NOMO-1 treated with dmso at 0.1 percent for 144 hours (cell line): ENCODE measurements around the gene UQCRFS1.
A peak's percentile ranks its signal among the peaks of the same experiment; 100 is the strongest.
"Not testable (repeated sequence)": the region's sequence is repeated elsewhere in the genome, so short reads cannot be mapped to it uniquely, and the experiment has no call there.

Experiments
- DNase-seq: peaks from one replicate; lab custom pipeline; 2025; ENCODE audit not compliant: unreplicated experiment; lab: John Stamatoyannopoulos, UW

Gene UQCRFS1

DNA sequence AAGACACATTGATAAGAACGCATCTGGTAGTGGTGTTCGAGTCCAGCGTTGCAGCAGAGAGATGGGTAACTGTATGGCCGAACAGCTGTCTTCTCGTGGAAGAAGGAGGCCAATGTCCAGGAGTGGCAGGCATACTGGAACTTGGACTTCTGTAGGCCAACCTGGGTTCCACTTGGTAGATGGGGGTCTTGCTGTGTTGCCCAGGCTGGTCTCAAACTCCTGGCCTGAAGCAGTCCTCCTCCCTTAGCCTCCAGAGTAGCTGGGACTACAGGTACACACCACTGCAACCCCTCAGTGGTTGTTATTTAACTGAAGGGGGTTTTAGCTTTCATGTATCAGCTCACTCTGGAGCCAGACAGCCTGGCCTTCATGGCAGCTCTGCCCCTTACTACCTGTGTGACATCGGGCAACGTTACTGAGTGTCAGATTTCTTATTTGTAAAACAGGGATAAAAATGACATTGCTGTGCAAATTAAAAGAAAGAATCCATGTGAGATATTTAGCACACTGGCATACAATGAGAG is 2.4 kb upstream of the UQCRFS1 start:
- DNase-seq, result no peak

DNA sequence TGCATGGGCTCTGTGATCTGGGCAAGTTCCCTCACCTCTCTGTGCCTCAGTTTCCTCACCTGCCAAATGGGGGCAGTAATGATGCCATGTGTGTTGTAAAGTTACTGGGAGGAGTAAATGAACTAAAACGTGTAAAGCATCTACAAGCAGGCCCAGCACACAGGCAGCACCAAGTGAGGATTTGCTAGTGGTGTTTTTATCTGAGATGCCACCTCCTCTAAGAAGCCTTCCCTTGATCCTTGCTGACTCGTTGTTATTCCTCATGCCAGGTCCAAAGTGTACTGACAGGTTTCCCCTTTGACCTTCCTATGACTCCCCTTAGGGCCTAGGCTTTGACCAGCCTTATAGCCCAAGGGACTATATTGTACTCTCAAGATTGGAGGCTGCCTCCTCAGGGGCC is 1.5 kb upstream of the UQCRFS1 start:
- no peak for DNase-seq

DNA sequence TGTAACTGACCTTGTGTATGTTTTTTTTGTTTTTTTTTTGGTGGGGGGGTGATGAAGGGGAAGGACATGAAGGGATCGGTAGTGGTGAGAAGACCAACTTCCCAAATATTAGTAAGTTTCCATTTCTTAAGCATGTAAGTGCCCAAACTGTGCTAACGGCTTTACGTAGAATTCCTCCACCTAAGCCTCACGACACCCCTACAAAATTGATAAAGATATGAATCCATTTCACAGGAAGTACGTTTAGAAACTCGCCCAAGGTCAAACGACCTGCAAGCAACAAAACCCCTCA is 649 bp downstream of the UQCRFS1 start:
- DNase-seq, result no peak

DNA sequence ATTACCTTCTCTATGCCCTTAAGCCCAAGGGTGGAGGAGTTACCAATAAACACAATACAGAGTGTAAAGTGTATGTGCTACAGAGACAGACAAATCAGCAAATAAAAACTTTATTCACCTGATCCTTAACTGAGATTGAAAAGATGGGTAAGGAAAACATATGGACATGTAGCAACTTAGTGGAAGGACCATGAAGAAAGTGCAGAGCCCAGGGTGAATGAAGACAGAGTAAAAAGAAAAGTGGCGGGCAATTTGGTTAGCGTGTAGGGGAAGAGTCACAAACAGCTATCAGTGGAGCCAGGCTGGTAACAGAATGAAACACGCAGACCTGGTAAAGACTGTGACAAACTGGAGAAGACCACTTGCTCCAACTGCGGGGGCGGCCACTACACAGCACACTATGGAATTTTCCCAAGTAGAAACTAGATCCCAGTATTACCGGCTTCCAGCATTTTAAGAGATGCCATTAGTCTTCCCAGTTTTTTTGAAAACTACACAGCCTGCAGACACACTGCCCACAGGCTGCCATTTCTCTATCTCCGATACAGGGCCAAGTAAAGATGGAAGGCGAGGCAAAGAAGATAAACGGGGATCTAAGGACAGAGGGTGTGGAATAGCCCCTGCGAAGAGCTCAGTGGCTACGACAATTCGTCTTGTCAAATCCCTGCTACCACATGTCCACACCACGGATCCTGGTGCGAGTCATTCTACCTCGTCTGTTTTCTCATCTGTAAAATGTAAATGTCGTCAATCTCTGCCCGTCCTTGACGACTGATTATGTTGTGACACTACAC is 1.2 kb downstream of the UQCRFS1 start:
- no peak for DNase-seq

DNA sequence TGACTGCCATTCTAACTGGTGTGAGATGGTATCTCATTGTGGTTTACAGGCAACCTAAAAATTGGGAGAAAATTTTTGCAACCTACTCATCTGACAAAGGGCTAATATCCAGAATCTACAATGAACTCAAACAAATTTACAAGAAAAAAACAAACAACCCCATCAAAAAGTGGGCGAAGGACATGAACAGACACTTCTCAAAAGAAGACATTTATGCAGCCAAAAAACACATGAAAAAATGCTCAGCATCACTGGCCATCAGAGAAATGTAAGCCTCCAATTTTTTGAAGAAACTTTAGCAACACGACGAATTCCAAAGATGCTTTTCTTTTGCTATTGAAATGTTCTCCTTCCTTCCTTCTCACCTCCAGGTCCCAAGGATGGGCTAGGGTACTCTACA is 1.9 kb downstream of the UQCRFS1 start:
- DNase-seq, result not testable (repeated sequence)

DNA sequence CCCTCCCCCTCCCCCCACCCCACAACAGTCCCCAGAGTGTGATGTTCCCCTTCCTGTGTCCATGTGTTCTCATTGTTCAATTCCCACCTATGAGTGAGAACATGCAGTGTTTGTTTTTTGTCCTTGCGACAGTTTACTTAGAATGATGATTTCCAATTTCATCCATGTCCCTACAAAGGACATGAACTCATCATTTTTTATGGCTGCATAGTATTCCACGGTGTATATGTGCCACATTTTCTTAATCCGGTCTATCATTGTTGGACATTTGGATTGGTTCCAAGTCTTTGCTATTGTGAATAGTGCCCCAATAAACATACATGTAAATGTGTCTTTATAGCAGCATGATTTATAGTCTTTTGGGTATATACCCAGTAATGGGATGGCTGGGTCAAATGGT is 2.4 kb downstream of the UQCRFS1 start:
- not testable (repeated sequence) for DNase-seq

DNA sequence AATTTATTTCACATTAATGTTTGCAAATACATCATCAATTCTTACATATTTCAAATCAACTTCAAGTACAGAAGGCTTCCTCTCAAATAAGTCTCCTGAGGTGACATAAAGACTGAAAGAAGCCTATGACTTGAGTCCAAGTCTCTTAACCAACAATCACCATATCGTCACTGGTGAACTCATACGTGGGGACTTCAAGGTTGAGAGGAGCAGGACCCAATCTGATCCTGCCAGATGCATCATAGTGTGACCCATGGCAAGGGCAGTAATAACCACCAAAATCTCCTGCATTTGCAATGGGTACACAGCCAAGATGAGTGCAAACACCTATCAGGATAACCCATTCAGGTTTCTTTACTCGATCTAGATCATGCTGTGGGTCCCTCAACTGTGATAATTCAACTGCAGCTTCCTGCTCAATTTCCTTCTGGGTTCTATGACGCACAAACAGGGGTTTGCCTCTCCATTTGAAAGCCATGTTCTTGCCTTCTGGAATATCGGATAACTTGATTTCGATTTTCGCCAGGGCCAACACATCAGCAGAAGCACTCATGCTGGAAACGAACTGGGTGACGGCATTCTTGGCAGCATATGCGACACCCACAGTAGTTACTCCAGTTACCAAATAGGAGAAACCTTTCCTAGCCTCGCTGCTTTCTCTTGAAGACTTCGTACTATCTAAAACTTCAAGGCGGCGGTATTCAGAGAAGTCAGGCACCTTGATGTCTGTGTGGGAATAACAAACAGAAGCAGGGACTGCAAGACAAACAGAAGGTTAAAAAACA is 5.4 kb downstream of the UQCRFS1 start:
- DNase-seq, result not testable (repeated sequence)

DNA sequence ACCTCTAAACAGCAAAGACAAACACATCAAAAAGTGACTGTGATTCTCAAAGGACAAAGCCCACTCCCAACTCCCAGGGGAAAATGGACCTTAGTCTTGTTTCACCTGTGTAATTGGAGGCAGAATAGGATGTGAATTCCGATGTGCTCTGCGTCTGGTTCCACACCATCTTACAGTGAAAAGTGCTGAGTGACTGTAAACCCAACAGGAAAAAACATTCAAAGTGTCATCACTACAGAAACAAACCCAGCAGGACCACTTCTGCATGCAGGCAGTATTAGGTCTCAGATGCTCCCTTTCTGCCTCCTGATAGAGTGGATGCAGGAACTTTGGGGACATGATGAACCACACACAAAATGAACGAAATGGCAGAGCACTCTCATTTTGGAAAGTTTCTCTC is 6.5 kb downstream of the UQCRFS1 start:
- no peak for DNase-seq

DNA sequence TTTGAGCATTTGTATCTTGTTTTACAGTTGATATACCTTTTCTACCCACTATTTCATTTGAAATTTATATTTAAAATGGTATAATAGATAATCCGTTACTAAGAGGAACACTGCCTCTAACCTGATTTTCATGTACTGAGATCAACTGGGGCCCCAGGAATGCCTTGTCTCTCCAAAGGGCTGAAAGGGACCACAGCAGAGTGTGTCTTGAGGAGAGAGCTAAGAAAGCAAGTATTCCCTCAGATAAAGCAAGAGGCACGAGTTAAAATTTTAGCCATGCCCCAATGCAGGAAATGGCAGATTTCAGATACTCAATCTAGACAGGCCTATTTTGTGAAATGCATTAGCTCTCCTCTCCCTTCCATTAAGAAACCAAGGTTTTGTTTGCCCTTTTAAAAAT is 10.7 kb downstream of the UQCRFS1 start:
- no peak for DNase-seq

DNA sequence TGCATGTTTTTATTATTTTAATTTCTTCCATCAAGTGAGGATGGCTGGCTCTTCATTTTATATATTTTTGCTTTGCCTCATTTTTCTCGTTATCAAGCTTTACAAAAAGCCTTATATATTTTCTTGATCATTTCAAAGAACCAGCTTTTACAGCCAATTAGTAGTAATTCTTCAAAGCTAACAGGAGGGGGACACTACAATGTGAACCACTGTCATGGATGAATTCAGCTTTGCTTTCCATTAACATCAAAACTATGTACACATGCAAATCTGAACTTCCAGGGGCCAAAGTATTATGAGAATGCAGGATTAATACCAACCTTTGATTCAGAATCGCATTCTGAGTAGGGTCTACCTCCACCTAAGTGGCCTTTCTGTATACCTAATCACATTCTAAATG is 11.1 kb downstream of the UQCRFS1 start:
- DNase-seq, result no peak

DNA sequence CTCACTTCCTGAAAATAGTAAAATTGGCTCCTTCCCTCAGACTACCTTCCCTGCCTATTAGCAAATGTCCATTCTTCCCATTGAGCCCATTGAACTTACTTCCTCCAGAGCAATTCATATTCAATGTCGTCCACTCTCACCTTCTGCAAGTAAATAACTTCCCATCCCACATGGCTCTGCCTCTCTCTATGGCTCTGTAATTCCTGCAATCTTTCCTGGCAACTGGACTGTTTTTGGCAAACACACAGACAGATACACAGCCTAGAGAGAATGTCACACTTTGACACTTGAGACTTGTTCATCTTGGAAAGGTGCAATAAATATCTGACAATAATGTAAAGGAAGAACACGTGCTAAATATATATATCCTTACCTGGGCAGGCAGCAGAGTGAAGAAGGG is 18.3 kb downstream of the UQCRFS1 start:
- no peak for DNase-seq

DNA sequence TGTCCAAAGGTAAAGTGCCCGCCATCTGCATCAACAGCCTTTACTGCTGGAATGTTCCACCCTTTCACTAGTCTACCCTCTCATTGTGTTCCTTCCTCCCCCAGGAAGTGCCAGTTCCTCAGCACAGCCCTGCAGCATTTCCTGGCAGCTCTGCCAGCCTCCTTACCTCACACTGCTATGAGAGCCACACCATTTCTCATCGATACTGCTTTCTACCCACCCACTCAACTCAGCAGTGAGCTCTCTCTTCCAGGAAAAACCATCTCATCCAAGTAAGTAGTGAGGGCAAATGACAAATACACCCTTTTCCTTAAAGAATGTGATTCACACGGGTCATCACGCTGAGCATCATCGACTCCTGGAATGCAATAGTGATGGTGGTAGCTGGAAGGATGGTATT is 19.8 kb downstream of the UQCRFS1 start:
- no peak for DNase-seq

DNA sequence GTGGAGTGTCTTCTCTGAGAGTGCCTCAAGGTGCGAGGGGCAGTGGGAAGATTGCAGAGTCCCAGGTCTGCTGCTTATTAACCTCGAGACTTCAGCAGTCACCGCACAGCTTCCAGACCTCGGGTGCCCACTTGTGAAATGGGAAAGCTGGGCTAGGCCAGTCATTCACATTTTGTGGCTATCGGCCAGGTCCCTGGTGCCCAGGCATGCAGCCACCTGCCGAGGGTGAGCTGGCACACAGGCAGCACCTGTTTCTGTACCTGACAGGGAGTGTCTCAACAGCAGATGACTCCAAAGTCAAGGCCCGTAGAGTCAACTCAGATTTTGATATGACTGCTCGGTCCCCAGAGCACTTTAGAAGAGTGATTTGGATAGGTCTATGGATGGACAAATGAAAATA is 21.9 kb downstream of the UQCRFS1 start:
- no peak for DNase-seq

DNA sequence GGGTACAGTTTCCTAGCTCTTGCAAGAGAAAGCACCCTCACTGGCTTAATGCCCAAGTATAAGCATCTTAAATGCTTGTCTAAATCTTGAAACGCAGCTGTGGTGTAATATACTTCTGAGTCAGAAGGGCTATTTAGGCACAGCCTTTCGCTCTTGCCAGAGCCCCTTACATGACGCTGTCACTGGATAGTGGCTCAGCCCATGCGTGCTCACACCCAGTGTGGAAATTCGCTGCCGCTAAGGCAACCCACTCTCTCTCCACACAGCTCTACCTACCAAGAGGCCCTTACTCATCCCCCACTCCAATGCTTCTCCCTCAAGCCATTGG is 24.0 kb downstream of the UQCRFS1 start:
- no peak for DNase-seq

DNA sequence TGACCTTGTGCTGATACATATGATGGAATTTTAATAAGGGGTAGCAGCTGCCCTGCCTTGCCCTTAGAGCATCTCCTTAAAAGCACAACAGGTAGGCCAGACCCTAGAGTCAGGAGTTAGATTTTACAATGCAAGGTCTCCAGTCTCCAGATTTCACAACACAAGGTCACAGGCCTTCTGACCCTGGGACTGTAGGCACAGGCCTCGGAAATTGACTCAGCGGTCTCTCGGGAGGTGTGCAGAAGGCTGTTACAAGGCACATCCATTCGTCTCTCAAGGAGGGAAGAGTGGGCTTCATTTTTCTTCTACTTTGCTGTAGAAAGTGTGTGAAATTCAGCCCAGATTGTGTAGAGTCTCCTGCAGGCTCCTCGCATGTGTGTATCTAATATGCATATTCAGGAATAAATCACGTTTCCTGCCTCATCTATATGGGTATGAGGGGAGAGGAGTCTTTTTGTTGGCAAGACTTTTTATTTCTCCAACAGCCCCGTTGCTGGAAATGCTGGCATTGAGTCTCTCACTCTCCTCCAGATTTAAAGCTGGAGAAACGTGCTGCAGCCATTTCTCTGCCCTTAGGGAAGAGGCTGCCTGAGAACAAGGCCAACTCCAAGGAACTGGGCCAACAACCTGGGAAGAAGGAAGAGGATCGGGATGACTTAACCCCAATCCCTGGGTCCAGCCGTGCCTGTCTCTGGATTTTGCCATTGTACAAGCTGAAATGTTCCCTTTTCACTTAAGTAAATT is 24.5 kb downstream of the UQCRFS1 start:
- no peak for DNase-seq

DNA sequence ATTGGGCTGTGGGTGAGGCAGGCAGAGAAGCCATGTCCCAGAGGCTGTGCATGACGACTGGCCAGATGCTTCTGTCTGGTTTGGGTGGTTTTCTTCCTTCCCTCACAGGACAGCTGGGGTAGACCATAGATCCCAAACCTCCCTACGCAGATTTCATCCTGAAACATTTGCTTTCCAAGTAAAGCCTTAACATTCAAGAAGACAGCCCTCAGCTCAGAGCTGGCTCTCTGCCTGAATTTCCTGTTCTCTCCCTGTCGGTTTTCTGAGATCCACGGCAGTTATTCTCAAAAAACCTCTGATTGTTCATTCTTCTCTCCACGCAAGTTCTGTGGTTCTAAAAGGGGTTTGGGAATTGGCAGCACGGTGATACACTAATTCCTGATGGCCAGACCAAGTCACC is 25.3 kb downstream of the UQCRFS1 start:
- no peak for DNase-seq

DNA sequence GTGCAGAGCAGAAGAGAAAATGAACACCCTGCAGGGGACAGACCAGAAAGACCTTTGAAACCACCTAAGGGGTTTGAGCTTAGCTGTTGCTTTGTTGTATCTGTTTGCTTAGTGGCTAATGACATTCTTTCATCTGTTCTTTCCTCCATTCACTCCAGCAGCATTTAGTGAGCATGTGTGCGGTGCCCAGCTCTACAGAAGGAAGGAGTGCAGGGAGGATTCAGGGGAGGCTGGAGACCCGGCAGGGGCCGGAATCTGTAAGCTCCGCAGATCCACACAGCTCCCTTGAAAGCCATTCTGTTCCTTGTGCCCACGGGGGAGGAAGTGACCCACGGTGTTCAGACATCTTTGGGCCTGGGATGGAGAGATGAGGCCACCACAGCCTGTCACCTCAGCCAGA is 27.5 kb downstream of the UQCRFS1 start:
- no peak for DNase-seq

DNA sequence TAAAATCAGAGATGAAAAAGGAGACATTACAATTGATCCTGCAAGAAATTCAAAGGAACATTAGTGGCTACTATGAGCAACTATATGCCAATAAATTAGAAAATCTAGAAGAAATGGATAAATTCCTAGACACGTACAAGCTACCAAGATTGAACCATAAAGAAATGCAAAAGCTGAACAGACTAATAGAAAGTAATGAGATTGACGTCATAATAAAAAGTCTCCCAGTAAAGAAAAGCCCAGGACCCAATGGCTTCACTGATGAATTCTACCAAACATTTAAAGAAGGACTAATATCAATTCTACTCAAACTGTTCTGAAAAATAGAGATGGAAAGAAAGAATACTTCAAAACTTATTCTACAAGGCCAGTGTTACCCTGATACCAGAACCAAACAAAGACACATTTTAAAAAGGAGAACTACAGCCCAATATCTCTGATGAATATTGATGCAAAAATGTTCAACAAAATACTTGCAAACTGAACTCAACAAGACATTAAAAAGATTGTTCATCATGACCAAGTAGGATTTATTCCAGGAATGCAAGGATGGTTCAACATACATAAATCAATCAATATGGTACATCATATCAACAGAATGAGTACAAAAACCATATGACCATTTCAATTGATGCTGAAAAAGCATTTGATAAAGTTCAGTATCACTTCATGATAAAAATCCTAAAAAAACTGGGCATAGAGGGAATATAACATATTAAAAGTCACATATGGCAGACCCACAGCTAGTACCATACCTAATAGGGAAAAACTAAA is 35.8 kb downstream of the UQCRFS1 start:
- DNase-seq, result no peak

DNA sequence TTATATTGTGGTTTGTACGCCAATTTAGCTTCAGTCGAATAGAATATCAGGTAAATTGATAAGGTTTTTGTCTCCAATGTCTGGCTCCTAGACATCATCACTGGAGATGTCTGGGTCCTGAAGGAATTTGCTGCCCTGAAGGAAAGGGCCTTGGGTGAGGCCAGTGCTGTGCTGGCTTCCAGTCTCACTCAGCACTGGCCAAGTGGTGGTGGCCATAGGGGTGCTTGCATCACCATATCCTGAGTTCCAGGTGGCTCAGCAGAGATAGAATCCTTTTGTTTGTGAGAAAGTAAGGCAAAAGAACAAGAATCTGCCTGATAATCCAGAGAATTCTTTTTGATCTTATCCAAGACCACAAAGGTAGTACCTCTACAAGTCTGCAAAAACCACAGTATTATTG is 39.1 kb downstream of the UQCRFS1 start:
- DNase-seq, result no peak

DNA sequence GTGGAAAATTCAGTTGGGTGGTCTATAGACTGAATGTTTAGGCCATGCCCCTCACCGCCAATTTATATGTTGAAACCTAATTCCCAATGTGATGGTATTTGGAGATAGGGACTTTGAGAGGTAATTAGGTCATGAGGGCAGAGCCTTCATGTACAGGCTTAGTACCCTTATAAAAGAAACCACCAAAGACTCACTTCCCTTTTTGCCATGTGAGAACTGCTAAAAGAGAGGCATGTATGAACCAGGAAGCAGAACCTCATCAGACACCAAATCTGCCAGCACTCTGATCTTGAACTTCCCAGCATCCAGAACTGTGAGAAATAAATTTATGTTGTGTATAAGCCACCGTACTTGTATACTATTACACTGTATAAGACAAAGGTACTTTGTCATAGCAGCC is 40.6 kb downstream of the UQCRFS1 start:
- peak; percentile 11 for DNase-seq

DNA sequence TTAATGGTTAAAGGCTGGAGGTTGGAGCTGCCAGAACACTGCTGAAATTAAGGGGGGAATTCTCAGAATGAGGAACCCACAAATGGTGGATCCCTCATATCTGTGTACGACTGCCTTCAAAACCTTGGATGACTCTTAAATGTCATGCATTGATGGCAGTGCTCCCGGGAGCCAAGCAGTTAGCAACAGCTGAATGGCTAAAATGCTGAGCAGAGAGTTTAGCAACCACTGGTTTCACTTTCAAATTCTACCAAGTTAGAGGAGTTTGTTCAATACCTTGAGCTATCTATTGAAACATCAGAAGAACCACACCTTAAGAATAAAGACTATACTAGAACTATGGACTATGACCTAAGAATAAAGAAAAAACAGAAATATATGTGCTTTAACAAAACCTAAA is 41.4 kb downstream of the UQCRFS1 start:
- no peak for DNase-seq
